Stimulated activated CD8-positive, alpha-beta memory T cell treated with anti-CD3 and anti-CD28 coated beads, Interleukin-2, amount 100 ng/mL, for 48 hours (primary cell): ENCODE results near the gene FGD6.
"Not testable (repeated sequence)": the region's sequence is repeated elsewhere in the genome, so short reads cannot be mapped to it uniquely, and the experiment has no call there.

Experiments
- DNase-seq, 2 donors: peaks; one replicate each; pipeline ENCODE4 v3.0.0-alpha.2; 2020; ENCODE audit warnings: low read depth in 2 of 2

Gene FGD6

DNA sequence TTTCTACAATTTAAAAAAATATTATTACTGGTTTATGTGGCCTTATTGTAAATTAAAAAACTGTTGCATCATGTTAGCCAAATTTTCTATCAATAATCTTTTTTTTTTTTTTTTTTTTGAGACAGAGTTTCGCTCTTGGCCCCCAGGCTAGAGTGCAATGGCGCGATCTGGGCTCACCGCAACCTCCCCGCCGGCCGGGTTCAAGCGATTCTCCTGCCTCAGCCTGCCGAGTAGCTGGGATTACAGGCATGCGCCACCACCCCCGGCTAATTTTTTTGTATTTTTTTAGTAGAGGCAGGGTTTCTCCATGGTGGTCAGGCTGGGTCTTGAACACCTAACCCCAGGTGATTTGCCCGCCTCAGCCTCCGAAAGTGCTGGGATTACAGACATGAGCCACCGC is 16.9 kb upstream of the FGD6 start:
- DNase-seq, result not testable (repeated sequence)

DNA sequence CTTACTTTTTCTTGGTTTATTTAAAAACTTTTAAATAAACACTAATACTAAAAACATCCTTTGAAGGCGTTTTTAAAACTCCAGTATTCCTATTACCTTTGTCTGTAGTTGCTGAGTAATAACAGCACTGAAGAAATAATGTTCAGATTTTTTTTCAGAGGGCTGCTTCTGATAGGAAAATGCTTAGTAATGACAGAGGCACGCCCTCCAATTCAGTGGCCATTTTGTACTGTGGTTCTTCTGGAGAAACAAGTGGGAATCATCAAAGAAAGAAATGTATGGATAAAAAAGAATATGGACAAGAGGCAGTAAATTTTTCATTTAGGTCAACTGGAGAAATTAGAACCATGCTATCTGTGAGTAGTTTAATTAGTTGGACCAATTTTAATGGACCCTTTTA is 13.9 kb upstream of the FGD6 start:
- DNase-seq, result no peak

DNA sequence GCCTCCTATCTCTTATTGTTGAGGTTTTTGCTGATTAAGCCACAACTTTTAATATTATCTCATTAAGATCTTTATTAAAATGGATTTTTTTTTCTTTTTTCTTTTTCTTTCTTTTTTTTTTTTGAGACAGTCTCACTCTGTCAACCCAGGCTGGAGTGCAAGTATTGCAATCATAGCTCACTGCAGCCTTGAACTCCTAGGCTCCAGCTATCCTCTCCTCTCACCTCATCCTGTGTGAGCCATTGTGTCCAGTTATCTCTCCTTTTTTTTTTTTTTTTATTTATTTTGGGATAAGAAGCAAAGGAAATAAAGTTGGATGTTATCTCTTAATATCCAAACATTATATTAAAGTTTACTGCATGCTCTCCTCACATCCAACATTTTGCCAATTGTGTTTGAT is 13.0 kb upstream of the FGD6 start:
- DNase-seq, result no peak

DNA sequence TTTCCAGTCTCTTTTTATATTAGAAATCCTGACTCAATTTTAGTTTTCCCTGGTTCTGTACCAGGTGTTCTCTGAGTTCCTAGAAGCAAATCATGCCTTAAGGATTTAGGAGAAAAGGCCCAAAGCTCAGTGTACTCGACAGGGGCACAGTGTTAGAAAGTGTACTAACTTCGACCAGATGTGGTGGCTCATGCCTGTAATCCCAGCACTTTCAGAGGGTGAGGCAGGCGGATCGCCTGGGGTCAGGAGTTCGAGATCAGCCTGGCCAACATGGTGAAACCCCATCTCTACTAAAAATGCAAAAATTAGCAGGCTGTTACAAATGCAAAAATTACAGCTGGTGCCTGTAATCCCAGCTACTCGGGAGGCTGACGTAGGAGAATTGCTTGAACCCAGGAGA is 12.4 kb upstream of the FGD6 start:
- DNase-seq, result no peak

DNA sequence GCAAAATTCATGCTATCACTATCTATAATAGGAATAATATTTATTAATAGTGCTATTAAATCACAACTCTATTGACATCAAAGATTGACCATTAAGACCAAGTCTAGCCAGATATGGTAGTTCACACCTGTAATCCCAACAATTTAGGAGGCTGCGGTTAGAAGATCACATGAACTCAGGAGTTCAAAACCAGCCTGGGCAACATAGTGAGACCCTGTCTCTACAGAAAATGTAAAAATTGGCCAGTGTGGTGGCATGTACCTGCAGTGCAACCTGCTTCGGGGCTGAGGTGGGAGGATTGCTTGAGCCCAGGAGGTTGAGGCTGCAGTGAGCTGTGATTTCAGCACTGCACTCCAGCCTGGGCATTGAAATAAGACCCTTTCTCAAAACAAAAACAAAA is 11.3 kb upstream of the FGD6 start:
- DNase-seq, result no peak

DNA sequence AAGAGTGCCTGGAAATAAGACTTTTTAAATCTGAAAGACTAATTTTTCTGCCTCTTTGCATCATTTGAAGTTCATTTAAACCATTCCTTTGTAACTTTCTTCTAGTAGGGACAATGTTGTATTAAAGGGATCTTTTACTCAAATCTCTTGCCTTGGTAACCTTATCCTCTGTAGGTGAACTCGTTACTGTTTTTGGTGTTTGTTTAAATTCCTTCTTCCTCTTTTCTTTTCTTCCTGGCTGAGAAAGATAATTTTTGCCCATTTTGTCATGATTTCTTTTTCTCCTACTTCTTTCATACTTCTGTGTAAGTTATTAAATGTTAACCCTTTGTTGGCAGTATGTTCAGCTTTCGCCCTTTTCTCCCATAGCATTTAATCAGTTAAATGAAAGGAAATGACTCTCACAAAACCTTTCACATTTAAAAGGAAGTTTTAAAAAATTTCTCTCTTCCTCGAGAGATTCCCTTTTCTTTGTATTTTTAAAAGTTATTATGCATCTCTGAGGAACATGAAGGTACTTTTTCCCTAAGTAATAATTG is 10.6 kb upstream of the FGD6 start:
- no peak for DNase-seq

DNA sequence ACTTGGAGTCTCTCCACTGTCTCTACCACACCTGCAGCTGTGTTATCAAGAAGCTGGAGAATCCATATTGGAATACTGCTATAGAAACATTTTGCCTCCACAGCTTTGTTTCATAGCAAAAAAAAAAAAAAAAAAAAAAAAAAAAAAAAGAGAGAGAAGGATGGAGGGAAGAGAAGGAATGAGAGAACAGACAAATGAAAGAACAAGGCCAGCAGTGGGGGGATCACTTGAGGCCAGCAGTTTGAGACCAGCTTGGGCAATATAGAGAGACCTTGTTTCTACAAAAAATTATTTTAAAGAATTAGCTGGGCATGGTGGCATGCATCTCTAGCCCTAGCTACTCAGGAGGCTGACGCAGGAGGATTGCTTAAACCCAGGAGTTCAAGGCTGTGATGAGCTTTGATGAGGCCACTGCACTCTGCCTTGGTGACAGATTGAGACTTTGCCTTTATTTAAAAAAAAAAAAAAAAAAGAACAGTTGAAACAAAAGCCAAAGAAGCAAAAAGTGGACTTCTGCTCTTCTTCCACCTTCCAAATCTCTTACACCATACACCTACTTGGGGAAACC is 8.5 kb upstream of the FGD6 start:
- no peak for DNase-seq

DNA sequence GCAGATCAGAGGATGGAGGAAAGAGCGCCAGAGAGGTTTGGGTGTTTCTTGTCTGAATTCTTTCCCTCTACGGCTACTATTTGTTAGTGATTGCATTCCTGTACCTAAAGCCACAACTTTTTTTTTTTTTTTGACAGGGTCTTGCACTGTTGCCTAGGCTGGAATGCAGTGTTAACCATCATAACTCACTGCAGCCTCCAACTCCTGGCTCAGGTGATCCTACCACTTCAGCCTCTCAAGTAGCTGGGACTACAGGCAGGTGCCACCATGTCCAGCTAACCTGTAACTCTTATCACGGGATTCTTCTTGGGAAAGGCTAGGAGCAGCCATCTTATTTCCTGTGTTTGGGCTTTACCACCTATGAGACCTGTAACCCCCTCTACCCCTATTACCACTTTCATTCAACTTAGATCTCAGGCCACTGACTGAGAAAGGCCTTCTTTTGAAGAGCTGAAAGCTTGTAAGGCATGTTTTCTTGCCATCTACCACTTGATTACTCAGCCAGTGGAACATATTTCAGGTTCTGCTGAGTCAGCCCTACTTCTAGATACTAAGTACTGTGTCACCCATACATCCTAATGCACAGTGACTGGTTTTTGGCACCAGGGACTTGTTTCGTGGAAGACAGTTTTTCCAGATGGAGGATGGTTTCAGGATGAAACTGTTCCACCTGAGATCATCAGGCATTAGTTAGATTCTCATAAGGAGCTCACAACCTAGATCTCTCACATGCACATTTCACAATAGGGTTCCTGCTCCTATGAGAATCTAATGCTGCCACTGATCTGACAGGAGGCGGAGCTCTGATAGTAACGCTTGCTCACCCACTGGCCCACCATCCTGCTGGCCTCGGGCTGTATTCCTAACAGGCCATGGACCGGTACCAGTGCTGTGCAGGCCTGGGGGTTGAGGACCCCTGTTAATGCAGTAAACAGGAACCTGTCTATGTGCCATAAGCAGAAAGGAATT is 7.2 kb upstream of the FGD6 start:
- DNase-seq, result no peak

DNA sequence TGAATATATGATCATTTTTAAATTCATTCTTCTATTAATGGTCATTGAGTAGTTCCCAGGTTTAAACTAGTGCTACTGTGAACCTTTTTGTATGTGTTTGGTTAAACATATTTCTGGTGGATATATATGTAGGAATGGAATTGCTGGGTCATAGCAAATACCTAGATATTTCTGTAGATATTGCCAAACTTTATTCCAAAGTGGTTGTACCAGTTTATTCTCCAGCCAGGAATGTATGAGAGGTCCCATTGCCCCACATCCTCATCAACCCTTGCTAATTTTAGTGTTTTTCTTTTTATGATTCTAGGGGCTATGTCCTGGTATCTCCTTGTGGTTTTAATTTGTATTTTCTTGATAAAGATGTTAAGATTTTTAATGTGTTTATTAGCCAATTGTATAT is 3.5 kb upstream of the FGD6 start:
- no peak for DNase-seq

DNA sequence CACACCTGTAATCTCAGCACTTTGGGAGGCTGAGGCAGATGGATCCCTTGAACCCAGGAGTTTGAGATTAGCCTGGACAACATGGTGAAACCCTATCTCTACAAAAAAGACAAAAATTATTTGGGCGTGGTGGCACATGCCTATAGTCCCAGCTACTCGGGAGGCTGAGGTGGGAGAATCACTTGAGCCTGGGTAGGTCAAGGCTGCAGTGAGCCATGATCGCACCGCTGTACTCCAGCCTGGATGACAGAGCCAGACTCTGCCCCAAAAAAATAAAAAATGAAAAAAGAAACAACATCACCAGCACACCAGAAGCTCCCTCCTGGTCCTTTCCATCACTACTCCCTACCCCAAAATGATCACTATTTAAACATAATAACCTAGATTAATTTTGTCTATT is 2.9 kb upstream of the FGD6 start:
- DNase-seq, result no peak

DNA sequence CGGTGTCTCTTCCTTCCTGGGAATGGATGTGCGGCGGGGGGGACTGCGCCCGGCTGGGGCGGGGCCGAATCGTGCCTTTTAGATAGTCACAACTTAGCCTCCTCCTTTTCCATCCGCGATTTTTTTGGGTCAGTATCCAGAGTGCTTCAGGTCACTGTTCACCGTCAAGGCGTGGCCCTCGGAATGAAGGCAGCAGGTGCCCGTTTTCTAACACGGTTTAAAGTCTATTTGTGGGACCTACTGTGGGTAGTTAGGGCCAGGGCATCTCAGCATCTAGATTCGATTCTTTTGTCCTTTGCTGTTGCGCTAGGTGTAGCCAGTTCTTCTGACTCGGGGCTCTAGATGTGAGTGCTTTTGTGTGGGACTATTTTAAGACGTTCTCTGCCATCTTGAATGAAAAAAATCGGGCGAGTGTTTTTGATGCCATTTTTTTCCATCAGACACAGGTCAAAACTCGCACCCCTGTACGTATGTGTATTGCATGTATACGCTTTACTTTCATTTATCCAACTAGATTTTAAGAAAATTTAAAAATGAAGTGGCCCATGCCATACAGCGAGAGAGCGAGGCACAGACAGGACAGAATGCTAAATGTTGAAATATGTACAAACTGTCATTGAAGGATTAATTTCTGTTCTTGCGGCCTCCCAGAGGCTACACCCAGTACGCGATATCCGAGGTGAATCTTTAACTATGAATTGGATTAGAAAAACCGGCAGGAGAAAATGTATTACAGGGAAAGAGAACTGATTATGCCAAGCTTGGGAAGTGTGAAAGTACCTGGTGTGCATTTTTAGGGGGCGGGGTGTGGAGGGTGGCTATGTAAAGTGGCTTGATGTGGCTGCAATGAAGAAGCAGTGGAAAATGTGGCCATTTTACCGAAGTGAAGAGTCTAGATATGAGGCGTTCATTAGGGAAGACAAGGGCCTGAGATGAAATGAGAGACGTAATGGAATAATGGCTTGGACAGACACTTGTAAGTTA is 1.2 kb upstream of the FGD6 start:
- DNase-seq, result peak; percentile 15 to 24

DNA sequence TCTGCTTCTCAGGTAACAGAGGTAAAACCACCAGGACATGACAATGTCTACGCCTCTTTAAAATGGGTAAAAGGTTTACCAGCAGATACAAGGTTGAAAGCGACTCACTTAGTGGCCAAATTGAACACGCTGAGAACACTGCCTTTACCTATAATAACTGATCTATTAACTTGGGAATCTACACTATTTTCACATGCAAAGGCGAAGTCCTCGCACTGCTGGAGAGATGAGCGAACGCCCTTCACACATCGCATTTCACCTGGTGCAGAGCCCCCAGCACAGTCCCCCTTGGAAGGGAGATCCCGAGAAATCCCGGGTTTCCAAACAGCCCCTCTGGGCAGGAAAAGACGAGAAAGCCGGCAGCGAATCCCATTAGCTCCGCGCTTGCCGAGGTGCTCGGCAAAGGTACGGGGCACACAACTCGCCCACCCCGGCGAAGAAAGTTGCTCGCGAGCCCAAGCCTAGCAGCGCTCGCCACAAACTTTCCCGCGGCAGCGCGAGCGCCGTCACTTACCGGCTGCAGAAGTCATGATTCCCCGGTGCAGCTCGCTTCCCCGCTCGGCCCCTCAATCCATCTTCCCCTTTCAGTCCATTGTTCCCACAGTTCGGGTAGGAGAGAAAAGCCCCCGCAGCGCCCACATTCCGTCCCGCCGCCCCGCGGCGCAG is 423 bp downstream of the FGD6 start:
- no peak for DNase-seq

DNA sequence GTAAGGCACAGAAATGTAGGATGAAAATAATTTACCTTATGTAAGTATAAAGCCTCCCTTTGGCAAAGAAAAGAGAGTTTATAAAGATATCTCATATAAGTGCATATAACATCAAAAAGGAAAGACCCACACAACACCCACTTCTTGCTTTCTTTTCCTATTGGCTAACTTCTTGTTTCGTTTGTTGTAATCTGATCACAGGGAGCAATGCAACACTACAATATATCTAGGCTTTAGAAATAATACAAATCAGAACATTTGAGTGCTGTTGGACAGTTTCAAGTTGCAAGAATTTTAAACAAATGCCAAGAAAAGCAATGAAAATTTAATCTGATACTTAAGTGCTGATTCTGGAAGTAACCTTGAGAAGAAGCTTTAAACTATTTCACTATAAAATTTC is 1.3 kb downstream of the FGD6 start:
- no peak for DNase-seq

DNA sequence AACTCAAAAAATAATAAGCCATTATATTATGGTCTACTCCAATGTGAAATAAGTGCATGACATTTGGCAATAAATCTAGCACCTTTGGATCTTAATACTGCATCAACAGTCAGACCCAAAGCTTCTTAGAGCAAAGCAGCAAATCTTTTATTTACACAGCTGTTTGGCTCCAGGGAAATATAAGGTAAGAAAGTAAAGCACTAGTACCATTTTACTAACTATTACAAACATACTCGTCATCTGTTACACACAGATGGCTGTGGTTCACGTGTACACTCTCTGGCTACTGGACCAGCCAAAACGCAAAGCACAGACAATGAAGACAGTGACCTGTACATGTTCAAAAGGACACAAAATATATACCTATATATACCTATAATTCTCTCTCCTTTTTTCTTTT is 2.8 kb downstream of the FGD6 start:
- DNase-seq, result no peak

DNA sequence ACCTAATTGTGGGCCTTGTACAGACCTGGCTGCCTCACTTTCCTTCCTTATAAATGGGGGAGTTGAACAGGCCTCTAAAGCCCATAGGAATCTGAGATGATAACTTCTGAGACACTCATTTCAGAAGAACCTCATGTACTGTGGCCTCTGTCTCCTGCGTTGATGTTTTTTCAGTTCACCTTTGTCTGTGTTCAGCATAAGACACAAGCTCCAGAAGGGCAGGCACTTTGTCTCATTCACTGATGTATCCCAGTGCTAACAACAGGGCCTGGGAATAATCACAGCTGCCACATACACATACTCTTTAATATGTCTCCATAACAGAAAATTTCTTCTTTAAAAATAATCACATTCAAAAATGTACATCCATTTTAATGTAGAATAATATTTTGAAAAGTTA is 3.3 kb downstream of the FGD6 start:
- DNase-seq, result no peak

DNA sequence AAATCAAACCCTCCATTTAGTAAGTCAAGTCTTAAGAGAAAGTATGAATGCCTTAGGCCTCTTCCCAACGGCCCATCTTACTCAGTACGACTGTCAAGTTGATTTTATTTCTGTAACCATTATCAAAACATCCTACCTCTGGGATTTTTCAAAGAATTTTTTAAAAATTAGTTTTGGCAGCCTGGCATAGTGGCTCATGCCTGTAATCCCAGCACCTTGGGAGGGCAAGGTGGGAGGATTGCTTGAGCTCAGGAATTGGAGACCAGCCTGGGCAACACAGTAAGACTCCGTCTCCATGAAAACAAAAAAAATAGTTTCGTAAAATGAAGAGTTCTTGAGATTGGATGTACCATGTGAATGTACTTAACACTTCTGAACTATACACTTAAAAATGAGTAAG is 4.1 kb downstream of the FGD6 start:
- DNase-seq, result no peak

DNA sequence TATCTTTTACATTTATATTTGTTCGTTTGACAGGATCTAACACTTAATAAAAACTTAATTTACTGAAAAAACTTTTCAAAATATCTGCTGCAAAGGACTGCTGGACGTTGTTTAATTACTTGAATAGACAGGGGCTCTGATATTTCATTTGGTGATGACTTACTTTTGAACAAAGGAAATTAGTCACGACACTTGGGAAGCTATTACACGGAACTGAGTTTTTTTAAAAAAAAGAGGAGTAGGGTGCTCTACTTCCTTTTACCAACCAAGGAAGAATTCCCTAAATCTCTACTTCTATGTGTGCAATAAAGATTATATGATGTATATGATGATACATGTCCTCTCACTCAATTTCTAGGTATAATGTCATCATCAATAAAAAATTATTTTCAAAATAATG is 4.7 kb downstream of the FGD6 start:
- DNase-seq, result no peak

DNA sequence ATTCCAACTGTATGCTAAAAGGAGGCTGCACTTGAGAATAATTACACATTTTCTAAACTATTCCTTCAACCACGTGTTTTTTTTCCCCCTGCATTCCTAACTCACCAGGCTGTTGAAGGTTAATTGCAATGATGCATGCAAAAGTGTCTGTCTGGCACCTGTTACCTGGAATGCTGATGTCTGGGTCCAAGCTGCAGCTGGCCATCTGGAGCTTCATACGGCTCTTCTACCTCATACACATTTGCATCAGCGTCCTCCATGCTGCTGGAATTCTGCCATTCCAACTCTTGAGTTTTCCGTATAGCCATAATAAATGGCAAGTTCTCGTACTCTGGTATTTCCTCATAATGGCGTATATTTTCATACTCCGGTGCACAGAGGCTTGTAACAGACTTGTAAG is 8.6 kb downstream of the FGD6 start:
- DNase-seq, result no peak

DNA sequence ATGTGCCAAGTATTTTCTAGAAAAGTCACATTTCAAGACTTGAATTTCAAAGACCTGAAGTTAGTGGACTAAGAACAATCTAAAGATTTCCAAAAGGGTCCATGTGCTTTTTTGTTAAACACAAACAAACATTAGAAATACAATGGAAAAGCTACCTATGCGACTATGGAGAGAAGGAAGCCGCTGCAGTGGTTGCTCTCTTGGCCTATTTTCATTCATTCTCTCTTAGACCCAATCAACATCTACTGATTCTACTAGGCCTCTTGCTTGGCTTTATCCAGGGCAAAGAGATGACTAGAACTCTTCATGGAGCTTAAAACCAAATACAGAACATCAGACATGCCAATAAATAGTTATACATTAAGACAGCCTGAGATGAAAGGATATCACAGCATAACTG is 9.9 kb downstream of the FGD6 start:
- no peak for DNase-seq

DNA sequence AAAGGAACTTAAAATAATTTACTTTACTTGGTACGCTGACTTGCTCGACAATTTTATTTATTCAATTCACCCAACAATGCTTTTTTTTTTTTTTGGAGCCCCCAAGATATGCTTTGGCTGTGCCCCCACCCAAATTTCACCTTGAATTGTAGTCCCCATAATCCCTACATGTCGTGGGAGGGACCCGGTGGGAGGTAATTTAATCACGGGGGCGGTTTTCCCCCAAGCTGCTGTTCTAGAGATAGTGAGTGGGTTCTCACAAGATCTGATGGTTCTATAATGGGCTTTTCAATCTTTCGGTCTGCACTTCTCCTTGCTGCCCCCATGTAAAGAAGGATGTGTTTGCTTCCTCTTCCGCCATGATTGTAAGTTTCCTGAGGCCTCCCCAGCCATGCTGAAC is 10.4 kb downstream of the FGD6 start:
- no peak for DNase-seq

DNA sequence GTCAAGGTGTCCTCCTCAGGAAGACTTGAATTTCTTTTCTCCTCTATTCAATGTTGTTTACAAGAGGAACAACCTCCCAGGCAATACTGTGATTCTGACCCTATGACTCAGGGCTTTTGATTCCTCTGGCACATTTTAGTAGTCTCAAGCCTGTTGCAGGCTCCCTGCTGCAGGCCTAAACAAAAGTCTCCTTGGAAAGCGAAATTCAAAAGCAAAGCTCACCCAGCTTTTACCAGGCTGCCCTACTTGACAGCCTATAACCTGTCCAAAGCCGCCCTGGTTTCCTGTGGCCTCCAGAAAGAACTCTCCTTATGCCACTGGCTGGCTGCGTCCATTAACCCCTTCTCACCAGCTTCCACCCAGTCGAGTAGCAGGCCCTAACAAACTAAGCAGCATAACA is 11.6 kb downstream of the FGD6 start:
- DNase-seq, result no peak
